ENCODE results near the gene LSM11. TPM values are rescaled to one million over a fixed set of nuclear protein-coding genes. Genes with fewer than 3 reads are reported as not detected.

Gene LSM11
- total and polyA plus RNA-seq, 2 of the 4 experiments (the other 2 are of a cell fraction) = 1.4 to 3.0 TPM

DNA sequence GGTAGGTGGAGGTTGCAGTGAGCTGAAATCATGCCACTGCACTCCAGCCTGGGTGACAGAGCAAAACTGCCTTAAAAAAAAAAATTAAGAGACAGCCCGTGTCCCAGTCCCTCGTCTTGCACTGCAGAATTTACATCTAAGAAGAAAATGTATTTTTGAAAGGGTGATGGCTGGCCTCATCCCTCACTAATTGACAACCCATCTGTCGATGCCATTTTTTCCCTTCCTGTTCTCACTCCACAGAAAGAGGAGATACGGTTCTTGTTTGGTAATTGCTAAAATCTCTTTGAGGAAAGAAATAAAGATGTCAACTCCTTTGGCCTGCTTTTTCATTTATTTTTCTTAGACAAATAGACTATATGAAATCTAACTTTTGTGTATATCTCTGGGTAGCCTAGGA is 2.4 kb upstream of the LSM11 start:
- Histone ChIP-seq H4K8ac (ENCODE audit: low read depth in 2 of 2, low read length in 2 of 2) (no peak overlapping the region), H2AFZ (replicated peaks; ENCODE audit: low read length, poor library complexity) (no peak overlapping the region), H3K9ac (ENCODE audit: low read depth, low read length) (no peak overlapping the region), H4K20me1 (ENCODE audit: insufficient read depth, low read length) (no peaks in the 10 kb centered on the region), H2BK15ac (ENCODE audit: low read depth, low read length) (no peak overlapping the region), H3K4me1 (ENCODE audit: control insufficient read depth, insufficient read depth, low read length) (no peaks in the 10 kb centered on the region), H3K56ac (ENCODE audit: extremely low read depth, insufficient read depth, low read length) (no peak overlapping the region), H2AK9ac (replicated peaks; ENCODE audit: low read depth, low read length, poor library complexity) (no peak overlapping the region), H3K79me1 (ENCODE audit: low read depth in 1 of 2, low read length in 2 of 2) (peaks cover 7 to 14% of the 10 kb centered on the region in 2 experiments; a peak in 3 of 4 replicates), H2BK120ac (ENCODE audit: low read depth, low read length) (no peak overlapping the region), H3K27me3 (ENCODE audit: control insufficient read depth, insufficient read depth, low read length) (no peaks in the 10 kb centered on the region), H3K4me2 (ENCODE audit: low read depth, low read length) (no peak overlapping the region), H3K23ac (ENCODE audit: low read depth, low read length) (no peak overlapping the region), H4K91ac (ENCODE audit: insufficient read depth, low read depth, low read length) (no peak overlapping the region), H2AK5ac (ENCODE audit: low read depth, low read length) (no peak overlapping the region), H4K5ac (ENCODE audit: low read depth, low read length) (no peak overlapping the region), H3K18ac (ENCODE audit: low read depth, low read length) (no peak overlapping the region), H3K9me1 (ENCODE audit: insufficient read depth, low read length) (no peaks in the 10 kb centered on the region), H3K27ac (ENCODE audit: insufficient read depth, low read length) (no peak overlapping the region), H3K4me3 (ENCODE audit: insufficient read depth, low read depth, low read length) (no peak overlapping the region), H3K4ac (ENCODE audit: low read depth, low read length) (no peak overlapping the region), H3K9me3 (ENCODE audit: control insufficient read depth, insufficient read depth, low read length) (no peaks in the 10 kb centered on the region), H2BK5ac (ENCODE audit: low read depth, low read length, poor library complexity, severe bottlenecking) (no peak overlapping the region), H2BK20ac (ENCODE audit: low read depth, low read length) (no peak overlapping the region), H3K36me3 (ENCODE audit: control insufficient read depth, insufficient read depth, low read length) (peaks cover 9% of the 10 kb centered on the region), H3K14ac (replicated peaks; ENCODE audit: low read depth, low read length) (no peak overlapping the region)
- in situ Hi-C loops (cut with MboI; ENCODE audit: low sequenced_read_pairs) = loop anchor here (10.0 kb wide), 1 partner anchor 596 kb away; the partner anchor contains the start of gene MED7
- intact Hi-C loops (cut with micrococcal nuclease) = loop anchor here (5.0 kb wide), 1 partner anchor 594 kb away; no protein-coding TSS in a partner anchor
- BruUV-seq (replicated peaks) = no TSS peak
- dilution Hi-C loops (cut with HindIII; ENCODE audit: low sequenced_read_pairs, unreplicated experiment) = no loop called here
- ChIA-PET POLR2A (ENCODE audit: unreplicated experiment) (no interaction called here), CTCF (interaction anchor here (0.6 to 0.7 kb wide), 4 partner anchors 205 to 931 kb away, joined by 3 to 8 read pairs (median 4); no protein-coding TSS in a partner anchor)
- WGBS, 2 experiments (ENCODE audit: extremely low coverage in 2 of 2, insufficient read length in 1 of 2) = no CpG with 5 or more reads among the region's 4 CpGs
- DNase-seq (no peak), ATAC-seq (ENCODE audit: low read depth) (no peak)
- TF ChIP-seq, protein P1, sequence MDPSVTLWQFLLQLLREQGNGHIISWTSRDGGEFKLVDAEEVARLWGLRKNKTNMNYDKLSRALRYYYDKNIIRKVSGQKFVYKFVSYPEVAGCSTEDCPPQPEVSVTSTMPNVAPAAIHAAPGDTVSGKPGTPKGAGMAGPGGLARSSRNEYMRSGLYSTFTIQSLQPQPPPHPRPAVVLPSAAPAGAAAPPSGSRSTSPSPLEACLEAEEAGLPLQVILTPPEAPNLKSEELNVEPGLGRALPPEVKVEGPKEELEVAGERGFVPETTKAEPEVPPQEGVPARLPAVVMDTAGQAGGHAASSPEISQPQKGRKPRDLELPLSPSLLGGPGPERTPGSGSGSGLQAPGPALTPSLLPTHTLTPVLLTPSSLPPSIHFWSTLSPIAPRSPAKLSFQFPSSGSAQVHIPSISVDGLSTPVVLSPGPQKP (IDR thresholded peaks at IDR 0.05; ENCODE audit: borderline replicate concordance, low read depth, low read length) = no peak
- TF ChIP-seq MAZ (IDR thresholded peaks at IDR 0.05; ENCODE audit: borderline replicate concordance, low read depth, low read length) (no peak), NFE2L2 (IDR thresholded peaks at IDR 0.05; ENCODE audit: low read depth, low read length) (no peak), RCOR1 (IDR thresholded peaks at IDR 0.05; ENCODE audit: insufficient replicate concordance, low read length) (no peak), MAFK (IDR thresholded peaks at IDR 0.05; ENCODE audit: low read depth, low read length) (no peak), RAD21 (IDR thresholded peaks at IDR 0.05; ENCODE audit: low read length) (no peak), CEBPB (IDR thresholded peaks at IDR 0.05; ENCODE audit: low read depth, low read length) (no peak), CHD1 (IDR thresholded peaks at IDR 0.05; ENCODE audit: low read depth, low read length) (no peak), MXI1 (IDR thresholded peaks at IDR 0.05; ENCODE audit: borderline replicate concordance, low read depth, low read length) (no peak)
- TF ChIP-seq, protein P2, sequence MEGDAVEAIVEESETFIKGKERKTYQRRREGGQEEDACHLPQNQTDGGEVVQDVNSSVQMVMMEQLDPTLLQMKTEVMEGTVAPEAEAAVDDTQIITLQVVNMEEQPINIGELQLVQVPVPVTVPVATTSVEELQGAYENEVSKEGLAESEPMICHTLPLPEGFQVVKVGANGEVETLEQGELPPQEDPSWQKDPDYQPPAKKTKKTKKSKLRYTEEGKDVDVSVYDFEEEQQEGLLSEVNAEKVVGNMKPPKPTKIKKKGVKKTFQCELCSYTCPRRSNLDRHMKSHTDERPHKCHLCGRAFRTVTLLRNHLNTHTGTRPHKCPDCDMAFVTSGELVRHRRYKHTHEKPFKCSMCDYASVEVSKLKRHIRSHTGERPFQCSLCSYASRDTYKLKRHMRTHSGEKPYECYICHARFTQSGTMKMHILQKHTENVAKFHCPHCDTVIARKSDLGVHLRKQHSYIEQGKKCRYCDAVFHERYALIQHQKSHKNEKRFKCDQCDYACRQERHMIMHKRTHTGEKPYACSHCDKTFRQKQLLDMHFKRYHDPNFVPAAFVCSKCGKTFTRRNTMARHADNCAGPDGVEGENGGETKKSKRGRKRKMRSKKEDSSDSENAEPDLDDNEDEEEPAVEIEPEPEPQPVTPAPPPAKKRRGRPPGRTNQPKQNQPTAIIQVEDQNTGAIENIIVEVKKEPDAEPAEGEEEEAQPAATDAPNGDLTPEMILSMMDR (conservative IDR thresholded peaks at IDR 0.05; ENCODE audit: low read depth, low read length) = no peak
